ENCODE measurements around the gene LRBA. TPM values are rescaled to one million over a fixed set of nuclear protein-coding genes. Genes with fewer than 3 reads are reported as not detected.

The LRBA gene
- total RNA-seq, 4 donors from 2014 or later: 28.3 to 38.2 (median 32.1) TPM

- no peak for TF ChIP-seq CTCF (IDR thresholded peaks at IDR 0.05; ENCODE audit: low read depth)
Measured at GRCh38 chr4:150343796-150344195, 671.3 kb downstream of the LRBA start.

- no peak for TF ChIP-seq CTCF (IDR thresholded peaks at IDR 0.05; ENCODE audit: low read depth)
Measured at GRCh38 chr4:150342945-150343344, 672.1 kb downstream of the LRBA start.

GRCh38 chr4:150337734-150338133, 677.4 kb downstream of the LRBA start:
- no peak for TF ChIP-seq CTCF (IDR thresholded peaks at IDR 0.05; ENCODE audit: low read depth)

- TF ChIP-seq CTCF (IDR thresholded peaks at IDR 0.05; ENCODE audit: low read depth): no peak
Measured at GRCh38 chr4:150336676-150337412, 678.2 kb downstream of the LRBA start.

- no peak for TF ChIP-seq CTCF (IDR thresholded peaks at IDR 0.05; ENCODE audit: low read depth)
Measured at GRCh38 chr4:150332961-150333360, 682.1 kb downstream of the LRBA start.

- no peak for TF ChIP-seq CTCF (IDR thresholded peaks at IDR 0.05; ENCODE audit: low read depth)
Measured at GRCh38 chr4:150332086-150332485, 683.0 kb downstream of the LRBA start.

GRCh38 chr4:150329373-150329772, 685.7 kb downstream of the LRBA start:
- TF ChIP-seq CTCF (IDR thresholded peaks at IDR 0.05; ENCODE audit: low read depth): no peak
